Measurements from ENCODE around the gene GYG1.
"Not testable (repeated sequence)": the region's sequence is repeated elsewhere in the genome, so short reads cannot be mapped to it uniquely, and the experiment has no call there.

GYG1 gene

DNA sequence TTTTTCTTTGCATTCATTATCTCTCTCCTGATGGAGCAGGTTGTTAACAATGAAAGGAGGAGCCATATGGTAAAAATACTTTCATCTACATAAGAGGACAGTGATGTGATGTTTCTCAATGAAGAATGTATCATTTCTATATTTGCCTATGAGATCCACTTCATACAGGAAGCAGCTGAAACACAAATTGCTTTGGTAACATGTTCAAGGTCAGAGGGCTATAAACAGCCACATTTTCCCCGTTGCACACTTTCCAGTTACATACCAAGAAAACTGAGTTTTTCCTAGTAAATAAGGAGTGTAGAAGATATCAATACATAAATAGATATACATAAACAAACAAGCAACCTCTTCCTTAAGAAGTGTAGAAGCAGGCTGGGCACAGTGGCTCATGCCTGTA, 32.6 kb upstream of the GYG1 start:
- Histone ChIP-seq H3K9me3 (ENCODE audit: control insufficient read depth in 1 of 2, low read length in 2 of 2) (no peaks in the 10 kb centered on the region), H3K36me3 (ENCODE audit: control insufficient read depth in 1 of 2, insufficient read depth in 2 of 2, low read length in 2 of 2) (no peaks in the 10 kb centered on the region), H3K27me3 (ENCODE audit: low read depth, low read length) (no peaks in the 10 kb centered on the region), H3K4me3 (ENCODE audit: low read depth in 1 of 2, low read length in 2 of 2) (no peak overlapping the region), H3K27ac (ENCODE audit: low read length) (no peak overlapping the region), H3K4me1 (ENCODE audit: control insufficient read depth in 1 of 2, insufficient read depth in 2 of 2, low read length in 2 of 2) (peaks cover 4 to 6% of the 10 kb centered on the region in 2 donors)

DNA sequence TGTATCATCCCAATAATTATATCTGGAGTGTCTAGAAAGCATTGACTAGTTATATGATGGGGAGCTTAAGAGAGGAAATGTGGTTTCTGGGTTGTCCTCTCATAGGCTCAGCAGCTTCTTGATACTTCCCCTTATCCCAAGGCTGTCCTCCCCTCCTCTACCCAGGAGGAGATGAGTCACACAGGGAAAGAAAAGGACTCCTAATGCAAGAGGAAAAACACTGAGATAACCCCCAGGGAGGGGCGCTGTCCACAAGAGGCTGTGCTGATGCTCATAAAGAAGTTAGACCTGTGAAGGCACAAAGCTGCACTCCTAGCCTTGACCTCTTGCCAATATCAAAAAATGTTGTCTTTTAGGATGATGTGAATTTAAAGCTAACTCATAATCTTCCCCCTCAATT, 28.8 kb upstream of the GYG1 start:
- Histone ChIP-seq H3K27me3 (ENCODE audit: low read depth, low read length) (no peaks in the 10 kb centered on the region), H3K27ac (ENCODE audit: low read length) (no peak overlapping the region), H3K36me3 (ENCODE audit: control insufficient read depth in 1 of 2, insufficient read depth in 2 of 2, low read length in 2 of 2) (no peaks in the 10 kb centered on the region), H3K4me1 (ENCODE audit: control insufficient read depth in 1 of 2, insufficient read depth in 2 of 2, low read length in 2 of 2) (no peaks in the 10 kb centered on the region), H3K4me3 (ENCODE audit: low read depth in 1 of 2, low read length in 2 of 2) (no peak overlapping the region), H3K9me3 (ENCODE audit: control insufficient read depth in 1 of 2, low read length in 2 of 2) (no peaks in the 10 kb centered on the region)

DNA sequence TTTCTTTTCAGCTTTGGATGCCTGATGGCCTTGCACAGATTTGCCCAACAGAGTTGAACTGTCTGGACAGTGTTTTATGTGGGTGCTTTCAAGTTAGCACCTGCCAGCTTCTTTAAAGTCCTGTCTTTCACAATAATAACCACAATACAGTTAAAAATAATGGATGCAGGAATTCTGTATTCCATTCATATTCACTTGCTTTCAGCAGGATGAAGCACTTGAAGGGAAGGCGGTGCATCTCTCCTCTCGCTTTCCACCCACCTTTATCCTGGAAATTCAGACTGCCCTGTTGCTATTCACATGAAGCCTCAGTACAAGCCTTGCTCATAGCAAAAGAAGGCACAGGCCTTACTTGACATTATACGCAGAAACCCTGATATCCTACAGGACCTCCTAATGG, 26.5 kb upstream of the GYG1 start:
- Histone ChIP-seq H3K27me3 (ENCODE audit: low read depth, low read length) (no peaks in the 10 kb centered on the region), H3K36me3 (ENCODE audit: control insufficient read depth in 1 of 2, insufficient read depth in 2 of 2, low read length in 2 of 2) (no peaks in the 10 kb centered on the region), H3K4me3 (ENCODE audit: low read depth in 1 of 2, low read length in 2 of 2) (no peak overlapping the region), H3K27ac (ENCODE audit: low read length) (no peak overlapping the region), H3K4me1 (ENCODE audit: control insufficient read depth in 1 of 2, insufficient read depth in 2 of 2, low read length in 2 of 2) (no peaks in the 10 kb centered on the region), H3K9me3 (ENCODE audit: control insufficient read depth in 1 of 2, low read length in 2 of 2) (no peaks in the 10 kb centered on the region)

DNA sequence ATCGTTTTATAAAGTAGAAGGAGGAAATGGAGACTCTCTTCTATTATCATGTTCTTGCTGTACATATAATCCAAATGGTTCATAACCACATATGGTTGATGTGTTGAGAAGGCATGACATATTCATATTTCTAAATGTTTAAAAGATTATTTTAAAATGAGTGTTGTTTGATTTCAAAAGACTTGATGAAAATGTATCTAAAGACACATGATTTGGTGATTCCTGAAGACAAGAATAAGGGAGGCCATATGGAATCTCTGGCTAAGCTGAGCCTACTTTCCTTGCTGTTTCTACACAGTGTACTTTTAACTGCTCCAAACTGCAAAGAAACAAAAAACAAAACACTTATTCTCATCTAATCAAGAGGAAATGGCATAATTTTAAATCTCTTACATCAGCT, 23.0 kb upstream of the GYG1 start:
- Histone ChIP-seq H3K9me3 (ENCODE audit: control insufficient read depth in 1 of 2, low read length in 2 of 2) (no peaks in the 10 kb centered on the region), H3K36me3 (ENCODE audit: control insufficient read depth in 1 of 2, insufficient read depth in 2 of 2, low read length in 2 of 2) (no peaks in the 10 kb centered on the region), H3K27ac (ENCODE audit: low read length) (no peak overlapping the region), H3K4me3 (ENCODE audit: low read depth in 1 of 2, low read length in 2 of 2) (no peak overlapping the region), H3K4me1 (ENCODE audit: control insufficient read depth in 1 of 2, insufficient read depth in 2 of 2, low read length in 2 of 2) (peaks cover 0 to 6% of the 10 kb centered on the region in 2 donors), H3K27me3 (ENCODE audit: low read depth, low read length) (no peaks in the 10 kb centered on the region)

DNA sequence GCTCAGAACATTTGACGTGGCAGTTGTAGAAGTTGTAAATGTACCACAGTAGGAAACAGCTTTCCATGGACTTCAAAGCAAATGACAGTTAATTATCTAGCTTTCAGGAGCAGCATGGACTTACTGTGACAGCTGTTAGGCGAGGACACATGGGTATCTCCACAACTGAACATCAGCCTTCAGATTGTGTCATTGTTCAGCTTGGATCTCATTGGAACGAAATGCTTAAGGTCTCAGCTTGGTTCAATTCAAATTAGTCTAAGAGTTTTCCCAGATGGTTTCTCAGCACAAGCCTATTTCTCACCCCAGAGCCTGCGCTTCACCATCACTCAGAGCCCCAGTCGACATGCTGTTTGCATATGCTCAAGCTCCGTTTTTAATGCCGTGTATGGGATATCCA, 21.1 kb upstream of the GYG1 start:
- no peak overlapping the region for H3K27ac ChIP-seq (ENCODE audit: low read length)
- H3K4me3 ChIP-seq (ENCODE audit: low read depth in 1 of 2, low read length in 2 of 2), result no peak overlapping the region
- no peaks in the 10 kb centered on the region for H3K9me3 ChIP-seq (ENCODE audit: control insufficient read depth in 1 of 2, low read length in 2 of 2)
- no peaks in the 10 kb centered on the region for H3K27me3 ChIP-seq (ENCODE audit: low read depth, low read length)
- peaks cover 0 to 6% of the 10 kb centered on the region in 2 donors for H3K4me1 ChIP-seq (ENCODE audit: control insufficient read depth in 1 of 2, insufficient read depth in 2 of 2, low read length in 2 of 2)
- H3K36me3 ChIP-seq (ENCODE audit: control insufficient read depth in 1 of 2, insufficient read depth in 2 of 2, low read length in 2 of 2), result no peaks in the 10 kb centered on the region

DNA sequence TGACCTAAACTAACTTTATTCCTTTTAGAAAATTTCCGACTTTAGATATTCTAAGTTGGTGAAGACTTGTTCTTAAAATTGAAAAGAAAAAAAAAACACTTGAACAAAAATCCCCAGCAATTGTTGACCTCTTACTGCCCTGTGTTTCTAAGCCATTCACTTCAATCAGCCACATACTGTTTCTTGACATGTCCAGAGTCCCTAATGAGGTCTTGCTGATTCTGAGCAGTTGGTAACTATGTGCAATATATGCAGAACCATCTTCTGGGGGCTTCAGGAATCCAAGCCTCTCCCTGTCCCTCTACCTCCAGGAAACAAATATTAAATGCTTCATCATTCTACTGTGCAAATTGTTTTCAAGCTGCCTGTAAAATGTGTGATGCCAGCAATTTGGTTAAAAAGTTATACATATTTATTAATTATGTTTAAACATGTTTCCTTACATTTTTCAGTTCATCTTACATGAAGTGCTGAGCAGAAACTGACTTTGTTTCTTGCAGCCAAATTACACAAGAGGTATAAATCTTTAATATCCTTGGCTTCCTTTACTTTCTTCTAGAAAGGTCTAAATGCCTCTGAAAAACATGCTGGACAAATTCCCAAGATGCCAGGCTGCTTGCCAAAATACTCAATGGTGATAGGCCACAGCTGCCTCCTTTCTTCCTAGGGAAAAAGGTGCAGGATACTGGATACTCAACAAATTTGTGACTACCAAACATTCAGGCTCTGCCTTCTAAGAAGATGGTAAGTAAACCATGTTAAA, 19.8 kb upstream of the GYG1 start:
- Histone ChIP-seq H3K27ac (ENCODE audit: low read length) (no peak overlapping the region), H3K9me3 (ENCODE audit: control insufficient read depth in 1 of 2, low read length in 2 of 2) (no peaks in the 10 kb centered on the region), H3K27me3 (ENCODE audit: low read depth, low read length) (no peaks in the 10 kb centered on the region), H3K36me3 (ENCODE audit: control insufficient read depth in 1 of 2, insufficient read depth in 2 of 2, low read length in 2 of 2) (no peaks in the 10 kb centered on the region), H3K4me1 (ENCODE audit: control insufficient read depth in 1 of 2, insufficient read depth in 2 of 2, low read length in 2 of 2) (peaks cover 0 to 6% of the 10 kb centered on the region in 2 donors), H3K4me3 (ENCODE audit: low read depth in 1 of 2, low read length in 2 of 2) (no peak overlapping the region)

DNA sequence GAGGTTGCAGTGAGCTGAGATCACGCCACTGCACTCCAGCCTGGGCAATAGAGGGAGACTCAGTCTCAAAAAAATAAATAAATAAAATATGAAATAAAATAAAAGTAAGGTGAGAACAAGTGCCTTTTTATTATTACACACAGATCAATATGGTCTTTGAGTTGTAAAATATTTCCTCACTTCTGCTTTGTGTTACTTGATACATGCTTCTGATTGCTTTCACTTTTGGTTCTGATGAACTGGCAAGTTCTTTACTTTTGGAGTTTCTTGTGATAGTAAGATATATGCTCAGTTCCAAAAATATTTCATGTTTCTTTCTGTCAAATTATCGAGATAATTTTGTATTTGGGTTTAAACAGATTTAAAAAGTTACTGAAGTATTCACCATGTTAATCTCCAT, 16.6 kb upstream of the GYG1 start:
- no peak overlapping the region for H3K27ac ChIP-seq (ENCODE audit: low read length)
- H3K36me3 ChIP-seq (ENCODE audit: control insufficient read depth in 1 of 2, insufficient read depth in 2 of 2, low read length in 2 of 2), result no peaks in the 10 kb centered on the region
- no peaks in the 10 kb centered on the region for H3K9me3 ChIP-seq (ENCODE audit: control insufficient read depth in 1 of 2, low read length in 2 of 2)
- H3K27me3 ChIP-seq (ENCODE audit: low read depth, low read length), result no peaks in the 10 kb centered on the region
- H3K4me3 ChIP-seq (ENCODE audit: low read depth in 1 of 2, low read length in 2 of 2), result no peak overlapping the region
- H3K4me1 ChIP-seq (ENCODE audit: control insufficient read depth in 1 of 2, insufficient read depth in 2 of 2, low read length in 2 of 2), result peaks cover 0 to 6% of the 10 kb centered on the region in 2 donors

DNA sequence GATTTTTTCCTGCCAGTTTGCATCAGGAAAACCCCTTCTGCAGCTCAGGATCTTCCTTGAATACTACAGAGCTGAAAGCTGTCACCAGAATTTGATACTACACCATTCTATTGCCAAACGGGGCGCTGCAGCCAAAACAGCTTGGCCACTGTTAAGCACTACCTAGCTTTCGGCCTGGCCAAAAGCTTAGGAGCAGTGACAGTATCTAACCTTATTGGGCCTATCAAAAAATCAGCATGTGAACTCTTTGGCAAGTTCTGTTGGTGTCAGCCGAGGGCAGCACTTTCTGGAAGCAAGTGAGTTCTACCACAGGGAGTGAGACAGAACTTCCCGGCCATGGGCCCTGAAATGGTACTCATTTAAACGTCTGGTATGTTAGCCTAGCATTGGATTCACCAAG, 16.1 kb upstream of the GYG1 start:
- no peak overlapping the region for H3K27ac ChIP-seq (ENCODE audit: low read length)
- H3K27me3 ChIP-seq (ENCODE audit: low read depth, low read length), result no peaks in the 10 kb centered on the region

DNA sequence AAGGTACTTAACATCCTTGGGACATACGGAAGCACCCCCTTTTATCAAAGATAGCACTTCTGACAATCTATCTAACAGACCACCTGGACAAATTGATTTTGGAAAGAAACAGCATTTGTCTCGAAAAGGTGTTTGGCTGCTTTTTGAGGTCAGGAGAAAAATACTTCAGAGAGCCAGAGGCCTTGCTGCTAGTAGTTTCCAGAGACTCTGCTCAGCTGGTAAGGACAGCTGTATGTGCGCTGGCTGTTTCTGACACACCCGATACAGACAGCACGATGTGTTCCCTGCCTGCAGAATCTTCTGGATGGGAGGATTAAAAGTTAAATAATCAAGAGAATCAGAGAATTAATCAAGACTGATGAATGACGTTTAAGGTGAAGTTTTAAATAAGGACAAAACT, 15.6 kb upstream of the GYG1 start:
- no peak overlapping the region for H3K4me3 ChIP-seq (ENCODE audit: low read depth in 1 of 2, low read length in 2 of 2)
- peaks cover 0 to 6% of the 10 kb centered on the region in 2 donors for H3K4me1 ChIP-seq (ENCODE audit: control insufficient read depth in 1 of 2, insufficient read depth in 2 of 2, low read length in 2 of 2)
- no peaks in the 10 kb centered on the region for H3K27me3 ChIP-seq (ENCODE audit: low read depth, low read length)
- H3K27ac ChIP-seq (ENCODE audit: low read length), result no peak overlapping the region
- no peaks in the 10 kb centered on the region for H3K9me3 ChIP-seq (ENCODE audit: control insufficient read depth in 1 of 2, low read length in 2 of 2)
- no peaks in the 10 kb centered on the region for H3K36me3 ChIP-seq (ENCODE audit: control insufficient read depth in 1 of 2, insufficient read depth in 2 of 2, low read length in 2 of 2)

More for the DNA sequence above, 16.1 kb upstream of the GYG1 start:
- no peaks in the 10 kb centered on the region for H3K36me3 ChIP-seq (ENCODE audit: control insufficient read depth in 1 of 2, insufficient read depth in 2 of 2, low read length in 2 of 2)
- H3K9me3 ChIP-seq (ENCODE audit: control insufficient read depth in 1 of 2, low read length in 2 of 2), result no peaks in the 10 kb centered on the region
- no peak overlapping the region for H3K4me3 ChIP-seq (ENCODE audit: low read depth in 1 of 2, low read length in 2 of 2)
- peaks cover 0 to 6% of the 10 kb centered on the region in 2 donors for H3K4me1 ChIP-seq (ENCODE audit: control insufficient read depth in 1 of 2, insufficient read depth in 2 of 2, low read length in 2 of 2)

DNA sequence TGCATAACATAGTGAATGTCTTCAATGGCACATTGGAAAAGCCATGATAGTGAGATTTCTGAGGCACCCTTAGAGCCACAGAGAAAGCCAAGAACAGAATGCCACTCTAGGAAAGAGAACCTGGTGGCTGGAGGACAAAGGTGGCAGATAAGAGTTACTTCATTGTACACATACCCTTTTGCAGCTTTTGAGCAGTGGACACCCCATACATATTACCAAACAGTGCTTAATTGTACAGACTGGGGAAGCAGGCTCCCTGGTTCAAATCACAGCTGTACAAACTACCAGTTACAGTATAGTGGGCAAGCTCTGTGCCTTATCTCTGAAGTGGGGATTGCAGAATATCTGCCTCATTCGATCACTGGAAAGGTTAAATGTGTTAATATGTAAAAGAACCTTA, 10.1 kb upstream of the GYG1 start:
- no peaks in the 10 kb centered on the region for H3K4me1 ChIP-seq (ENCODE audit: control insufficient read depth in 1 of 2, insufficient read depth in 2 of 2, low read length in 2 of 2)
- H3K4me3 ChIP-seq (ENCODE audit: low read depth in 1 of 2, low read length in 2 of 2), result no peak overlapping the region
- no peaks in the 10 kb centered on the region for H3K9me3 ChIP-seq (ENCODE audit: control insufficient read depth in 1 of 2, low read length in 2 of 2)
- no peaks in the 10 kb centered on the region for H3K36me3 ChIP-seq (ENCODE audit: control insufficient read depth in 1 of 2, insufficient read depth in 2 of 2, low read length in 2 of 2)
- H3K27me3 ChIP-seq (ENCODE audit: low read depth, low read length), result no peaks in the 10 kb centered on the region
- no peak overlapping the region for H3K27ac ChIP-seq (ENCODE audit: low read length)

DNA sequence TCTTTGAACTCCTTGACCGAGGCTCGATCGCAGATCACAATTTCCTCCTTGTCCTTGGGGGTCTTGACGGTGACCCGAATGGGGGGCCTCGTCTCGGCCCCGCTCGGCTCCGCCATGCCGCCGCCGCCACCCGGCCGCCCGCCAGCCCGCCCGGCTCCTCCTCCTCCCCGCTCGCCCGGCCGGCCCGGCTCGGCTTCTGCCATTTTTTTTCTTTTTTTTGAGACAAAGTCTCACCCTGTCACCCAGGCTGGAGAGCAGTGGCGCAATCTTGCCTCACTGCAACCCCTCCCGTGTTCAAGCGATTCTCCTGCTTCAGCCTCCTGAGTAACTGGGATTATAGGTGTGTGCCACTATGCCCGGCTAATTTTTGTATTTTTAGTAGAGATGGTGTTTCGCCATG, 3.8 kb upstream of the GYG1 start:
- H3K4me3 ChIP-seq (ENCODE audit: low read depth in 1 of 2, low read length in 2 of 2); H3K27me3 ChIP-seq (ENCODE audit: low read depth, low read length); H3K4me1 ChIP-seq (ENCODE audit: control insufficient read depth in 1 of 2, insufficient read depth in 2 of 2, low read length in 2 of 2); H3K9me3 ChIP-seq (ENCODE audit: control insufficient read depth in 1 of 2, low read length in 2 of 2); H3K36me3 ChIP-seq (ENCODE audit: control insufficient read depth in 1 of 2, insufficient read depth in 2 of 2, low read length in 2 of 2); H3K27ac ChIP-seq (ENCODE audit: low read length): not testable (repeated sequence)

DNA sequence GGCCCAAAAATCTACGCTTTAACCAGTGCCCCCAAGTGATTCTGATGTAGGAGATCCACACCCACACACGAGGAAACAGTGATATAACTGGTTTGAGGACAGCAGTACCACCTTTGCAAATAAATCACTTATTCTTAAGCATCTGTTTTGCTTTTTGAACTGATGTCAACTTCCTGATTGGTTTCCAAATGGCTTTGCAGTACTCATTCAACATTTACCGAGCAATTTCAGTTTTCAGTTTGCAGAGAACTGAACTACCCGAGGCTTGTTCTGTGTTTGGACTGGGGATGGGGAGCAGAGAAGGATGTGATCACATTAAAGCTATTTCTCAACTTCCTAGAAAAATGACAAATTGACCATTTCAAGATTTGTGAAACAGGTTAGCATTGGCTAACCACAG, 1.1 kb upstream of the GYG1 start:
- Histone ChIP-seq H3K4me1 (ENCODE audit: control insufficient read depth in 1 of 2, insufficient read depth in 2 of 2, low read length in 2 of 2) (peaks cover 4 to 10% of the 10 kb centered on the region in 2 donors), H3K4me3 (ENCODE audit: low read depth in 1 of 2, low read length in 2 of 2) (no peak overlapping the region), H3K27ac (ENCODE audit: low read length) (no peak overlapping the region), H3K9me3 (ENCODE audit: control insufficient read depth in 1 of 2, low read length in 2 of 2) (no peaks in the 10 kb centered on the region), H3K36me3 (ENCODE audit: control insufficient read depth in 1 of 2, insufficient read depth in 2 of 2, low read length in 2 of 2) (peaks cover 0 to 6% of the 10 kb centered on the region in 2 donors), H3K27me3 (ENCODE audit: low read depth, low read length) (no peaks in the 10 kb centered on the region)

All from muscle layer of duodenum (tissue), 2 donors.